GM21825 (cell line): ENCODE results near the gene CDCP2.
"Not testable (repeated sequence)": the region's sequence is repeated elsewhere in the genome, so short reads cannot be mapped to it uniquely, and the experiment has no call there.

Experiments
- ATAC-seq: cut with Tn5 transposase; IDR thresholded peaks from one replicate; pipeline ENCODE4 v1.9.1; 2021; ENCODE audit warnings: mild to moderate bottlenecking, moderate library complexity; ENCODE audit not compliant: unreplicated experiment

CDCP2 gene

DNA sequence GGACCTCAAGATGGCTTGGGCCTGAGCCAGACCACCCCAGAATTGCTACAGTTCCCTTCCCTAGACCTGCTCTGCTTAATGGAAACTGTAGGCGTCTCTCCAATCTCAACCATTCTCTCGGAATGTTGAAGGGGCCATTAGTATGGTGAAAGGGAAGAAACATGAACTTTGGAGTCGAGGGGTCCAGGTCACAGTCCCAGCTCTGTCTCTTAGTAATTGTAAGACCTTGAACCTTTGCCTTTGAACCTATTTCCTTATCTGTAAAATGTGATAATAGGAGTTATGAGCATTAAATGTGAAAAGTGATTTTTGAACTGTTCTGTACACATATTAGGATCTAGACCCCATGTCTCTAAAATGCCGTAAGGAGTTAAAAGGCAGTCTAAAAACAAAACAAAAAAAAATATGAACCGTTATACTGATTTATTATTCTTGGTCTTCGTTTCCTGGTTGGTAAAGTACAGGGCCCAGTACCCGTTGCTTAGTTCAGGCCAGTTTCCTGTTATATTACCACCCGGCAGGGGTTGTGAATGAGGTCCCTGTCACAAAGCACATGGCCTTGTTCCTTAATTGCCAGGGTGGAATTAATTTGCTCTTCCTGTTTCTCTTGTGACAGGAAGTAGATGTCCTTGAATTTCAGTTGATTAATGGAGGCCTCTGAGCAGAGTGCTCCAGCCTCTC is 57.1 kb downstream of the CDCP2 start:
- ATAC-seq, result no peak

DNA sequence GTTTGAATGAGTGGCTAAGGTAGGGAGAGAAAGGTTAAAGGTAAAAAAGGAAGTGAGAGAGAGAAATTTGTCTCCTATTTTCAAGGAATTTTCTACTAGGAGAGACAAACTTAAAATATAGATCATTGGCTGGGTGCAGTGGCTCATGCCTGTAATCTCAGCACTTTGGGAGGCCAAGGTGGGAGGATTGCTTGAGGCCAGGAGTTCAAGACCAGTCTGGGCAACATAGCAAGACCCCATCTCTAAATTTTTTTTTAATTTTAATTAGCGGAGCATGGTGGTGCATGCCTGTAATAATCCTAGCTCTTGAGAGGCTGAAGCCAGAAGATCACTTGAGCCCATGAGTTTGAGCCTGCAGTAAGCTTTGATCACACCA is 58.1 kb downstream of the CDCP2 start:
- ATAC-seq, result not testable (repeated sequence)

- ATAC-seq, result no peak
Measured at GRCh38 chr1:54094001-54094729, 58.6 kb downstream of the CDCP2 start.

- no peak for ATAC-seq
Measured at GRCh38 chr1:54091666-54092065, 61.1 kb downstream of the CDCP2 start.

DNA sequence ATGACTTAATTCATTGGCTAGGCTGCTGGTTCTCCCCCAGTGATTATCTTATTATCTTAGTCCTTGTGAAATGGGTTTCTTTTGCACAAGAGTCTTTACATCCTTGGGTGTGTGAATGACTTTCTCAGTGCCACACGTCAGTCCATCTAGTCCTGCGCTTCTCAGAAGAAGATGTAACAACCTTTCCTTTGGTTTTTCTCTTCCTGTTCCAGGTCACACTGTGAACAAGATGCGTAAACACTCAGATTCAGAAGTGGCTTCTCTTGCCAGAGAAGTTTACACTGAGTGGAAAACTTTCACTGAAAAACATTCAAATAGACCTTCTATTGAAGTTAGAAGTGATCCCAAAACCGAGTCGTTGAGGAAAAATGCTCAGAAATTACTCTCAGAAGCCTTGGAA is 64.4 kb downstream of the CDCP2 start:
- ATAC-seq, result no peak

DNA sequence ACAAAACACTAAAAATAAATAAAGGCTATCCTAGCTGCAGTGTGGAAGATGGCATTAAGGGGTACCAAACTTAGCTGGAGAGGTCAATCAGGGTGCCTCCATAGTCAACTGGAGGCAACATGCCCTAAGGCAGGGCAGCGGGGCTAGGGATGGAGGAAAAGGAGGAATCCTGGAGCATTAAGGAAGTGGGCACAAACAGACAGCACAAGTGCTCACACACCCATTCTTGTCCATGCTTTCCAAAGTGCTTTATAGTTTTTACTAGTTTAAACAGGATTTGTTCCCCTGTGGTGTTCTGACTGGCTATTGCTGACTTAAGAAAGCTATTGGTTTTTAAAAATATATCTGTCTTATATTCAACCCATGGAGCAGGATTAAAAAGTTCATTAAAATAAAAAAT is 66.0 kb downstream of the CDCP2 start:
- no peak for ATAC-seq

DNA sequence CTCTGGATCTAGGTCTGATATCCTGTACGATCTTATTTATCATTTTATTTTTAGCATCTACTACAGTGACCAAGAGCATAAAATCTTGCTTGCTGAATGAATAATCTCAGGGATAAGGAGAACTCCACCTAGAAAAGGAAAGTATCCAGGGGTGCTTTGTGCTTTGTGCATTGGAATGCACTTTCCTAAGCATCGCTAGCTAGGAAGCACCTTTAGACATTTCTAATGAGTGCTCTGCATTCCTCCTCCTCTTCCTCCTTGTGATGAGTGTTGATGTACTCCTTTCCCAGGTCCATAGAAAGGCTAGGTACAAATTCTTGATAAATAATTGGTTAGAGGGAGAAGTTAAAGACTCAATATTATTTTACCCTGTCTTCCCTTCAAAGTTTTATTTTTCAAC is 68.0 kb downstream of the CDCP2 start:
- no peak for ATAC-seq
